Neural cell (in vitro differentiated cells): ENCODE measurements around the gene CIB1. TPM values are rescaled to one million over a fixed set of nuclear protein-coding genes. Genes with fewer than 3 reads are reported as not detected.

Experiments used
- H2AFZ ChIP-seq: fragments of 200-600, 300-800 bp; sonication (generic), shearing (Covaris generic); 2 replicates; pipeline ENCODE4 v1.6.0; 2014; ENCODE audit warnings: low read depth, mild to moderate bottlenecking, antibody characterized with exemption, low read length, moderate library complexity
- H3F3A ChIP-seq: fragments of 200-600 bp; shearing (Covaris generic); 2 replicates; pipeline ENCODE4 v1.6.1; 2016; ENCODE audit warnings: mild to moderate bottlenecking, moderate library complexity, mixed read lengths, antibody characterized with exemption, low read length; ENCODE audit not compliant: insufficient read depth, poor library complexity, severe bottlenecking
- H3K27ac ChIP-seq: fragments of 200-600, 300-800 bp; sonication (generic), shearing (Covaris generic); 2 replicates; pipeline ENCODE4 v1.5.1; 2014; ENCODE audit warnings: mild to moderate bottlenecking, low read length, moderate library complexity
- H3K27me3 ChIP-seq: fragments of 300-800, 200-600 bp; sonication (generic), shearing (Covaris generic); 2 replicates; pipeline ENCODE4 v1.6.0; 2014; ENCODE audit warnings: mild to moderate bottlenecking, low read depth, low read length, moderate library complexity; ENCODE audit not compliant: insufficient read depth
- H3K36me3 ChIP-seq: fragments of 300-800, 200-600 bp; sonication (generic), shearing (Covaris generic); 2 replicates; pipeline ENCODE4 v1.5.1; 2014; ENCODE audit warnings: mild to moderate bottlenecking, antibody characterized with exemption, low read length, moderate library complexity; ENCODE audit not compliant: insufficient read depth
- H3K4me2 ChIP-seq: fragments of 300-800, 200-600 bp; sonication (generic), shearing (Covaris generic); 2 replicates; pipeline ENCODE4 v1.6.0; 2014; ENCODE audit warnings: mild to moderate bottlenecking, low read length
- H3K4me3 ChIP-seq: fragments of 300-800, 200-600 bp; sonication (generic), shearing (Covaris generic); 2 replicates; pipeline ENCODE4 v1.5.1; 2014; ENCODE audit warnings: mild to moderate bottlenecking, low read length, moderate library complexity
- H3K79me2 ChIP-seq: fragments of 200-600 bp; shearing (Covaris generic); replicated peaks from 2 replicates; pipeline ENCODE4 v1.6.0; 2014; ENCODE audit warnings: mild to moderate bottlenecking, low read length, moderate library complexity; ENCODE audit not compliant: insufficient read depth
- H3K9ac ChIP-seq: fragments of 300-800, 200-600 bp; sonication (generic), shearing (Covaris generic); 2 replicates; pipeline ENCODE4 v1.6.1; 2016; ENCODE audit warnings: mild to moderate bottlenecking, low read length, mixed read lengths
- H3K9me2 ChIP-seq: fragments of 200-600 bp; shearing (Covaris generic); 2 replicates; pipeline ENCODE4 v1.6.1; 2016; ENCODE audit warnings: mild to moderate bottlenecking, low read length, mixed read lengths; ENCODE audit not compliant: insufficient read depth
- H3K9me3 ChIP-seq: fragments of 200-600, 300-800 bp; sonication (generic), shearing (Covaris generic); 2 replicates; pipeline ENCODE4 v1.6.1; 2016; ENCODE audit warnings: mild to moderate bottlenecking, mixed run types, low read length, moderate library complexity, mixed read lengths
- H4K20me1 ChIP-seq: fragments of 200-600 bp; shearing (Covaris generic); 2 replicates; pipeline ENCODE4 v1.6.1; 2016; ENCODE audit warnings: mild to moderate bottlenecking, mixed run types; ENCODE audit not compliant: insufficient read depth
- EP300 ChIP-seq: fragments of 450-650 bp; conservative IDR thresholded peaks from 2 replicates; pipeline ENCODE4 v1.6.1; 2014; ENCODE audit warnings: antibody characterized with exemption, mild to moderate bottlenecking, moderate library complexity; ENCODE audit not compliant: poor library complexity, severe bottlenecking
- EZH2 ChIP-seq: fragments of 200-600, 300-800 bp; shearing (Covaris generic), sonication (generic); IDR thresholded peaks from 2 replicates; pipeline ENCODE4 v1.6.1; 2014; ENCODE audit warnings: antibody characterized with exemption, low read length, borderline replicate concordance, mild to moderate bottlenecking; ENCODE audit not compliant: insufficient read depth, poor library complexity, severe bottlenecking
- MXI1 ChIP-seq: fragments of 450-650 bp; conservative IDR thresholded peaks from 2 replicates; pipeline ENCODE4 v1.6.1; 2014; ENCODE audit warnings: antibody characterized with exemption, mild to moderate bottlenecking; ENCODE audit not compliant: poor library complexity, severe bottlenecking
- POLR2AphosphoS5 ChIP-seq: IDR thresholded peaks from 2 replicates; pipeline ENCODE4 v1.6.1; 2012
- RAD21 ChIP-seq: fragments of 450-650 bp; conservative IDR thresholded peaks from 2 replicates; pipeline ENCODE4 v1.6.1; 2014; ENCODE audit warnings: antibody characterized with exemption, mild to moderate bottlenecking, moderate library complexity
- SMC3 ChIP-seq: fragments of 450-650 bp; conservative IDR thresholded peaks from 2 replicates; pipeline ENCODE4 v1.6.1; 2014; ENCODE audit warnings: antibody characterized with exemption, mild to moderate bottlenecking, moderate library complexity; ENCODE audit not compliant: poor library complexity
- TAF1 ChIP-seq: IDR thresholded peaks from 2 replicates; pipeline ENCODE4 v1.6.1; 2012; ENCODE audit warnings: low read depth
- polyA plus RNA-seq: library from polyadenylated mRNA; depleted of rRNA; stranded (reverse); fragments of >200 nt; gene quantifications from 2 replicates; pipeline ENCODE4 v1.2.3, GENCODE V29; 2014
- TF ChIP-seq, protein P1 (sequence below): IDR thresholded peaks from 2 replicates; pipeline ENCODE4 v1.6.1; 2012; ENCODE audit warnings: borderline replicate concordance
- TF ChIP-seq, protein P2 (sequence below): fragments of 450-650 bp; IDR thresholded peaks from 2 replicates; pipeline ENCODE4 v1.5.1; 2014; ENCODE audit warnings: antibody characterized with exemption, mild to moderate bottlenecking, moderate library complexity; ENCODE audit not compliant: poor library complexity, severe bottlenecking

The CIB1 gene
- polyA plus RNA-seq, 1 donor from 2014 or later: 9.4 TPM

DNA sequence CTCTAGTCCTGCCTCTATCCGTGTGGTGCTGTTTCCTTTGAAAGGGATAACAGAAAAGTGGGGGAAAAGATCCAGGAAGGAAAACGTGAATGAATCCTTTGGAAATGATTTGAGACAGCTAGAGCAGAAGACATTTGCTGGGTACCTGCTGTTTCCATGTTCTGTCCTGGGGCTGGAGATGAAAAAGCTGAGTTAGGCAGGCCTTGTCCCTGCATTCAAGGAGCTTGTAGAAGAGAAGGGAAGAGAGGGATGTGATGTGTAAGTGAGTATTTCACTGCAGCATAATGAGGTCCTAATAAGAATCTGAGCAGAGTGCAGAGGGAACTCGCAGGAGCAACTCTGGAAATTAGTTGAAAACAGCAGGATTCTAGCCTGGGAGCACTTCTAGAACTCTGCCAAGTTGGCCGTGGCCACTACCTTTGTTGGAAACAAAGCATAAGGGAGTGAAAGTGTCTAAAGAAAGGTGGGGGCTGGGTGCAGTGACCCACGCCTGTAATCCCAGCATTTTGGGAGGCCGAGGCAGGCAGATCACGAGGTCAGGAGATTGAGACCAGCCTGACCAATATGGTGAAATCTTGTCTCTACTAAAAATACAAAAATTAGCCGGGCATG lies 46.4 kb downstream of the CIB1 start:
- no peaks in the 10 kb centered on the region for H3F3A ChIP-seq
- H3K27ac ChIP-seq: no peak overlapping the region
- H3K9me3 ChIP-seq: no peaks in the 10 kb centered on the region
- no peaks in the 10 kb centered on the region for H3K36me3 ChIP-seq
- no peak overlapping the region for H3K4me2 ChIP-seq
- H4K20me1 ChIP-seq: no peaks in the 10 kb centered on the region
- H3K27me3 ChIP-seq: no peaks in the 10 kb centered on the region
- H3K4me3 ChIP-seq: no peak overlapping the region
- TF ChIP-seq TAF1 (no peak), RAD21 (no peak), SMC3 (no peak), EP300 (no peak), MXI1 (no peak), EZH2 (no peak), POLR2AphosphoS5 (no peak)
- TF ChIP-seq, protein P1, sequence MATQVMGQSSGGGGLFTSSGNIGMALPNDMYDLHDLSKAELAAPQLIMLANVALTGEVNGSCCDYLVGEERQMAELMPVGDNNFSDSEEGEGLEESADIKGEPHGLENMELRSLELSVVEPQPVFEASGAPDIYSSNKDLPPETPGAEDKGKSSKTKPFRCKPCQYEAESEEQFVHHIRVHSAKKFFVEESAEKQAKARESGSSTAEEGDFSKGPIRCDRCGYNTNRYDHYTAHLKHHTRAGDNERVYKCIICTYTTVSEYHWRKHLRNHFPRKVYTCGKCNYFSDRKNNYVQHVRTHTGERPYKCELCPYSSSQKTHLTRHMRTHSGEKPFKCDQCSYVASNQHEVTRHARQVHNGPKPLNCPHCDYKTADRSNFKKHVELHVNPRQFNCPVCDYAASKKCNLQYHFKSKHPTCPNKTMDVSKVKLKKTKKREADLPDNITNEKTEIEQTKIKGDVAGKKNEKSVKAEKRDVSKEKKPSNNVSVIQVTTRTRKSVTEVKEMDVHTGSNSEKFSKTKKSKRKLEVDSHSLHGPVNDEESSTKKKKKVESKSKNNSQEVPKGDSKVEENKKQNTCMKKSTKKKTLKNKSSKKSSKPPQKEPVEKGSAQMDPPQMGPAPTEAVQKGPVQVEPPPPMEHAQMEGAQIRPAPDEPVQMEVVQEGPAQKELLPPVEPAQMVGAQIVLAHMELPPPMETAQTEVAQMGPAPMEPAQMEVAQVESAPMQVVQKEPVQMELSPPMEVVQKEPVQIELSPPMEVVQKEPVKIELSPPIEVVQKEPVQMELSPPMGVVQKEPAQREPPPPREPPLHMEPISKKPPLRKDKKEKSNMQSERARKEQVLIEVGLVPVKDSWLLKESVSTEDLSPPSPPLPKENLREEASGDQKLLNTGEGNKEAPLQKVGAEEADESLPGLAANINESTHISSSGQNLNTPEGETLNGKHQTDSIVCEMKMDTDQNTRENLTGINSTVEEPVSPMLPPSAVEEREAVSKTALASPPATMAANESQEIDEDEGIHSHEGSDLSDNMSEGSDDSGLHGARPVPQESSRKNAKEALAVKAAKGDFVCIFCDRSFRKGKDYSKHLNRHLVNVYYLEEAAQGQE: no peak
- TF ChIP-seq, protein P2, sequence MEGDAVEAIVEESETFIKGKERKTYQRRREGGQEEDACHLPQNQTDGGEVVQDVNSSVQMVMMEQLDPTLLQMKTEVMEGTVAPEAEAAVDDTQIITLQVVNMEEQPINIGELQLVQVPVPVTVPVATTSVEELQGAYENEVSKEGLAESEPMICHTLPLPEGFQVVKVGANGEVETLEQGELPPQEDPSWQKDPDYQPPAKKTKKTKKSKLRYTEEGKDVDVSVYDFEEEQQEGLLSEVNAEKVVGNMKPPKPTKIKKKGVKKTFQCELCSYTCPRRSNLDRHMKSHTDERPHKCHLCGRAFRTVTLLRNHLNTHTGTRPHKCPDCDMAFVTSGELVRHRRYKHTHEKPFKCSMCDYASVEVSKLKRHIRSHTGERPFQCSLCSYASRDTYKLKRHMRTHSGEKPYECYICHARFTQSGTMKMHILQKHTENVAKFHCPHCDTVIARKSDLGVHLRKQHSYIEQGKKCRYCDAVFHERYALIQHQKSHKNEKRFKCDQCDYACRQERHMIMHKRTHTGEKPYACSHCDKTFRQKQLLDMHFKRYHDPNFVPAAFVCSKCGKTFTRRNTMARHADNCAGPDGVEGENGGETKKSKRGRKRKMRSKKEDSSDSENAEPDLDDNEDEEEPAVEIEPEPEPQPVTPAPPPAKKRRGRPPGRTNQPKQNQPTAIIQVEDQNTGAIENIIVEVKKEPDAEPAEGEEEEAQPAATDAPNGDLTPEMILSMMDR: no peak
- H2AFZ ChIP-seq: no peak overlapping the region
- no peak overlapping the region for H3K9ac ChIP-seq
- H3K79me2 ChIP-seq: peaks cover 6% of the 10 kb centered on the region
- H3K9me2 ChIP-seq: no peaks in the 10 kb centered on the region

DNA sequence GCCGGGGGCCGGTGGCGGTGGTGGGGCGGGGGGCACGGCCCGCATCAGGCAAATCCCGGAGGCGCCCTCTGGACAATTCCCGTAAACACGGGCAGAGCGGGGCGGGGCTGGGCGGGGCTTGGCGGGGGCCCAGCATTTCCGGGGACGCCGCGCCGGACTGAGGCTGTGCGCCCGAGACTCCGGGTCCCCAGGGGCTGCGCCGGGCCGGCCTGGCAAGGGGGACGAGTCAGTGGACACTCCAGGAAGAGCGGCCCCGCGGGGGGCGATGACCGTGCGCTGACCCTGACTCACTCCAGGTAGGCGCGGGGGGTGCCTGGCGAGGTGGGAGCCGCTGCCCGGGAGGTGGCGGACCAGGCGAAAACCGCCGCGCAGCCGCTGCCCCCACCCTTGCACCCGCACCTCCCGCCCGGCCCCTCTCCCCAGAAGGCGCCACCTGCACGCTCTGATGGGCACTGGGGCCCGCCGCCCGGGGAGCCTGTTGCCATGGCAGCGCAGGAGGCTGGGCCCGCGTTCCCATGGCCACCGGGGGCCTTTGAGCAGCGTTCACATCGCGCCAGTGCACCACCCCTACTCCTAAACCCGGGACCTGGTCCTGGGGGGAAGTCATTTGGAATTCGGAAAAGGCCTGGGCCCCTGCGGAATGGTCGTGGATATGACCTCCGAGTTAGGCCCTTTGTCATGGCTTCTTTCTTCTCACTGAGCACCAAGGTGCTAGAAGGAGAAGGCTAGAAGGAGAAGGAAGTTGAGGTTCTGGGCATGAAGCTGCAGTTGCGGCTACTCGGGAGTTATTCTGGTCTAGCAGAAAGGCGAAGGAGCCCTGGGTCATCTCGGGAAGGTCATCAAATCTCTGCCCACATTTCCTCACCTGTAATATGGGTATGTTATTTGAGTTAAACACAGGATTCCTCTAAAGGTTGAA lies 48.7 kb downstream of the CIB1 start:
- no peaks in the 10 kb centered on the region for H3F3A ChIP-seq
- H3K27me3 ChIP-seq: no peaks in the 10 kb centered on the region
- peak overlapping the region; percentile 42 for H3K4me2 ChIP-seq
- H3K9me3 ChIP-seq: no peaks in the 10 kb centered on the region
- H3K36me3 ChIP-seq: no peaks in the 10 kb centered on the region
- H2AFZ ChIP-seq: peak overlapping the region; percentile 56
- peak overlapping the region; percentile 74 for H3K4me3 ChIP-seq
- no peaks in the 10 kb centered on the region for H3K9me2 ChIP-seq
- H3K9ac ChIP-seq: peak overlapping the region; percentile 70
- H3K27ac ChIP-seq: peak overlapping the region; percentile 63
- TF ChIP-seq, protein P2: no peak
- TF ChIP-seq, protein P1: no peak
- TF ChIP-seq SMC3: no peak
- no peak for TF ChIP-seq EZH2
- TF ChIP-seq POLR2AphosphoS5: peak; percentile 55
- TF ChIP-seq RAD21: no peak
- TF ChIP-seq MXI1: peak; percentile 63
- no peak for TF ChIP-seq TAF1
- peak; percentile 48 for TF ChIP-seq EP300
- H3K79me2 ChIP-seq: peaks cover 6% of the 10 kb centered on the region
- H4K20me1 ChIP-seq: no peaks in the 10 kb centered on the region
